ENCODE measurements around the gene NUMB.
"Not testable (repeated sequence)": the region's sequence is repeated elsewhere in the genome, so short reads cannot be mapped to it uniquely, and the experiment has no call there.

The NUMB gene

DNA sequence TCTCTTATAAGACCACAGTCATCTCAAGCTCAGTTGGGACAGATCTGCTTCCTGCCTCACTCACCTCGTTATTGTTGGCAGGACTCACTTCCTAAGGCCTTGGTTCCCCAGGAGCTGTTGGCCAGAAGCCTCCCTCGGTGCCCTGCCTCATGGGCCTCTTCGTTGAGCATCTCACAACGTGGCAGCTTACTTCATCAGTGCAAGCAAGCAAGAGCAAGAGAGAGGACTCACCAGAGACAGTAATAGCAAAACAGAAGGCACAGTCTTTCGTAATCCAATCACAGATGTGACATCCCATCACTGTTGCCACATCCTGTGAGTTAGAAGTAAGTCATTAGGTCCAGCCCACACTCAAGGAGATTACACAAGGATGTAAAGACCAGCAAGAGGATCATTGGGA lies 5.1 kb upstream of the NUMB start:
- peak; percentile 50 for DNase-seq

DNA sequence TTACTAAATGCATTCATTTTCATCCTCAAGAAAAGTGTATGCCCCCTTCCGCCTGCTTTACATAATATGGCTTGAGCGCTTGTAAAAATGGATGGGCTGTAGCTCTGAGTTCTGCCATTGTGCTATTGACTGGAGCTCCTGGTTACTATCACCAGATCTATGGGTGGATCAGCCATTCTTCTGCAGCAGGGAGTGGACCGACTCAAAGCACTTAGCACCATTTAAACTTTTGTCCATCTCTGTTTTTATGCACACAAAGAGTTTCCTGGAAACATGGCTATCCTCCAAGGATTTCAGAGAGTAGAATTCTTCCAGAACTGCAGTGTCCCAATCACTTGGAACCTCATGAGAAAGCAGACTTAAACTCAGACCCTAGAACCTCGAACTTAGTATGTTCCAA lies 4.5 kb upstream of the NUMB start:
- DNase-seq, result no peak

DNA sequence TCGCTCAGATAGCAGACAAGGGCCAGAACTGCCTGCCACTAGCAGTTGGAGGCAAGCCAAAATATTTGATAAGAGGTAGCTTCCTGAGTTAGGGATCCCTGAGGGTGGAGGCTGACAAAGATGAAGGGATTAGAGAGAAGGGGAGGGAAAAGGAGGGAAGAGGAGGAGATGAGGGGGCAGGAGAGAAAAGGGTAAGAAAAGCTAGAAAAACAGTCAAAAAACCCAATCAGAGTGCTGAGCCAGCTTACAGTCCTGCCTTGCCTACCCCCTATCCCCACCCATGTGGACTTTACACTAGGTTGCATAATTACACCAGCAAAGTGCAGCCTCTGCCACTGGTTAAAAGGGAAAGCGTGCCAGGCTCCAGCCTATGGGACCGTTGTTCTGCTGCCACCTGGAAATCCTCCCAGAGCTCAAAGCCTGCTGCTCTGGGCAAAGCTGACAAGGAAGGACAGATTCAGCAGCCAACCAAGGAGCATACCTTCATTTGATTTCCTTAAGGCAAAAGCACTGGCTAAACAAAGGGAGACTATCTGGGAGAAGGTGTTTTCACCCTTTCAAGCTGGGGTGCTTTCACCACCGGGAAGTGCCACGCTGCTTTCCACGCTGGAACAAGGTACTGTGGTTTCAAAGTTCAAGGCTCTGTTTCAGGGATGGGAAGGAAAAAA lies 3.8 kb upstream of the NUMB start:
- DNase-seq, result no peak

DNA sequence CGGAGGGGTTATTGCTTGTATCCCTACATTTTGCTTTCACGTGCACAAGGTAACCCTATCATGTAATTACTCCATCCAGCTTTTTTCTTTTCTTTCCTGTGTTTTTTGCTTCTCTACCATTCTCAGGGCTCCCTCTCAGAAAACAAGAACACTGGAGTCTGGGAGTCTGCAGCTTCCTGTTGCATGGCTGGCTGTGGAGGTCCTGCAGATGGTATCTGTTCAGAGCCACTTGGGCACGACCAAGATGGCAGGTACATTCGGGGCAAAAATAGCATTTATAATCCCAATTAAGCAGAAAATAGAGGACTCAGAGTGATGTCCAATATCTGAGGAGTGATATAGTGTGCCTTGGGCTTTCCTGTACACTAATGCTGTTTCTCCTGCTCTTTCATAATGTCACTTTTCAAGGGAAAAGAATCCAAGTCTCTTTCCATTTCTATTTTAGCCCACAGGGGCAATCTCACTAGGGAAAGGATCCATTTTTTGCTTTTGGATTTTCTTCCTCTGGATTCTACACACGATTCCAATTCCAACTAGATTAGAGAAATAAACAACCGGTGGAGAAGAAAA lies 3.2 kb upstream of the NUMB start:
- no peak for DNase-seq

DNA sequence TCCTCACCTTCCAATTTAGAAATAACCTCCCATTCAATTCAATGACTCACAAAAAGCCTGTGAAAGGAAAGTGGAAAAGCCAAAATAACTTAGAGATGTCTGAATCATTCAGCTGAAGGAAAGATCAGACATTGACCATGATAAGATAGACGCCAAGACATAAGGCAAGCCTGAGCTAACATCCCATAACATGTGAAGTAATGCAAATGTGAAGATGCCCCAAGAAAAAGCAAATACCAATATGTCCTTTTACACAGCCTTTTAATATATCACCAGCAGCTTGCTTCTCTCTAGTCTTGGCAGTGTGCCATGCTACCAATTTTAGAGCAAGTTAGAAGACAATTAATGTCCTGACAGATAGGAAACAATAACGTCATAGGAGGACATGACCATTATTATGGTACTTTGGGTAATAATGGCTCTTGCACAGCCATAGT lies 2.4 kb upstream of the NUMB start:
- DNase-seq, result no peak

DNA sequence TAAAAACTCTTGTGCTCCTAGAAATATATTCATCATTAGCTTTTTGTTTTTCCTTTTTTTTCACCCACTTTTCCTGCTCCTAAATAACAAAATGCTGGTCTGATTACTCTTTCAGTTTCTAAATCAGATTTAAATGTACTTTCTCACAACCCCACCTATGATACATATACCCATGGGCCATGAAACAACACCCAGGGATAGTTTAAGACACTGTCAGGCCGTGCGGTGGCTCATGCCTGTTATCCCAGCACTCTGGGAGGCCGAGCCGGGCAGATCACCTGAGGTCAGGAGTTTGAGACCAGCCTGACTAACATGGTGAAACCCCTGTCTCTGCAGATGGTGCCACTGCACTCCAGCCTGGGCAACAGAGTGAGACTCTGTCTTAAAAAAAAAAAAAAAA lies 1.6 kb upstream of the NUMB start:
- DNase-seq, result no peak

DNA sequence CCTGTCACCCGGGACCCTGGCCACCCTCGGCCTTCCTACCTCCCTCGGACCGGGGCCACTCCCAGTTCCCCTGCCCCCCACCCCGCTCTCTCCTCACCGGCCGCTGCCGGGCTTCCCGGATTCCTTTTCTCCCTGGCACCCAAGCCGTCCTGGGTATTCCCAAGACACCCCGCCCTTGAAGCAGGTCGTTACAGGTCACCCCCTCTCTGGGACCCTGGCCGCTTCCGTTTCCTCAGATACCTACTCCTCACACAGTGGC lies 493 bp downstream of the NUMB start:
- no peak for DNase-seq

DNA sequence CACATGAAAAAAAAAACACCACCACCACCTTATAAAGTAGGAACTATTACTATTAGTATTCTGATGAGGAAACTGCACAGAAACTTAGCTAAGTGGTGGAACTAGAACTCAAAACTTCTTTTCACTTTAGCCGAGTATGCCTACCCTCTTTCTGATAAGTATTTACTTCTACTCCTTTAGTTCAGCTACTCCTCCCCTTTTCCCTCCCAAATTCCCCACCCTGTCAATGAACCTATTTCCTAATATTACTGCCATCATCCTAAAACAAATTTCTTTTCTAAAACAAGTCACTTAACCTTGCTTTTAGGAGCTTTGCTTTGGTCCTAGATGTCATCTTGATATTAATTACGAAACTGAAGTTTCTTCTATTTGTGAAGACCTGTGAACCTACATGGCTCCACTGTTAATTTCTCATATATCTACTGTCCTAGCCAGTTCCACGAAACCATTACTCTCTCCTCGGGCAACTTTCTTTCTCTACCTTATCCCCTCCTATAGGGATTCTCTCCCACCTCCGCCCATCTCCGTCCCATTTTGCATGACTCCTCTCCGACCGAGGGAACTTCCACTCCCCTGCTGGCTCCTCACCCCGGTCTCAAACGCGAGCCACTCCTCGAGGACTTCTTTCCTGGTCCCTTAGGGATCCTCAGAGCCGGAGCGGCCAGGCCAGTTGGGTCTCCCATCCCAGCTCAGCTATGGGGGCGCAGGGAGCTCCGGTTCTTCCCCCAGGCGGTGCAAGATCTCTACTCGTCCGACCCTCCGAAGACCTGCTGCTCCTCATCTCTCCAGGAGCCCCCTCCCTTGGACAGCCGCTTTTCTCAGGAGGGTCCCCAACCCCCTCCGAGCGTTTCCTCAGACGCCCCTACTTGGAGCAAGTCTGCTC lies 1.1 kb downstream of the NUMB start:
- DNase-seq, result peak; percentile 23

DNA sequence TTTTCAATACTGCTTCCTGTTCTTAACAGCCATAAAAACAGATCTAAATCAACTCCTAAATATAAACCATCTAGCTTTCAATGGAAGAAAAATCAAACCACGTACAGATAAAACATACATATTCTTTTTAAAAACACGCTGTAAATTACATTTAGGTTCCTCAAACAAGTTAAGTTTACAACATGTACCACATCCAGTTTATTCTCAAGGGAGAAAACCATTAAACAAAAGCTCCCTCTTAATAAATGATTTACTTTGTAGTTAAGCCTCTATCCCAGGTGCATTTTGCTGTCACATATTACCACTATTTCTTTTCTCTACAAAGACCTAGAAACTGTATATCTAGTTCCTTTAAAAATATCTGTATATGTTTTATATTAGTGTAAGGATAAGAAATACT lies 3.1 kb downstream of the NUMB start:
- DNase-seq, result no peak

DNA sequence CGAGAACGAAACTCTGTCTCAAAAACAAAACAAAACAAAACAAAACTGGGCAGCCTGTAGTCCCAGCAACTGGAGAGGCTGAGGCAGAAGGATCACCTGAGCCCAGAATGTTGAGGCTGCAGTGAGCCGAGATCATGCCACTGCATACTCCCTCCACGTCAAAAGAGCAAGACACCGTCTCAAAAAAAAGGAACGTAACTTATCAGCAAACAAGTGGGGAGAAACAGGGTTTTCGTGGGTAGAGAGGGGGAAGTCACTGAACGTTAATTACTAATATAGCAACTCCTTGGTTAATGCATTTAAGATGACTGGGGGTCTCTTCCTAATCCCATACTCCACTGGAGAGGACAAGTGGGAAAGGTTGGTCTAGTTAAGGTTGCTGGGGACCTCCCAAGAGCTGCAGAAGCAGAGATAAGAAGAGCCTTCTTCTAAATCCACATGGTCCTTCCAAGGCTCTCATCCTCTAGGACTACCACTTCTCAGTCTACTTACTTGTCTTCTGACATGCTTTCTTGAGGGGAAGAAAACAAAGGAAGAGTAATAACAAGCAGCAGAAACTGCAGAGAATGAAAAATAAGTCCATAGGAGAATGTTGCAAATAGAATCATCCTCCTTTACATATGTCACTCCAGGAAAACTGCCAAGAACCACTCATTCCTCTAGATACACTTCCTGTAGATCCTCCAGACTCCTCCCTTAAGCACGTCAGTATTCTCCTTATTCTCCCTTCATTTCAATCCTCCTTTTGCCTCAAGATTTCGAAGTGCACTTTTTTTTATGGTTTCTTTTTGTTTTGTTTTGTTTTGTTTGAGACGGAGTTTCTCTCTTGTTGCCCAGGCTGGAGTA lies 5.8 kb downstream of the NUMB start:
- DNase-seq, result no peak

DNA sequence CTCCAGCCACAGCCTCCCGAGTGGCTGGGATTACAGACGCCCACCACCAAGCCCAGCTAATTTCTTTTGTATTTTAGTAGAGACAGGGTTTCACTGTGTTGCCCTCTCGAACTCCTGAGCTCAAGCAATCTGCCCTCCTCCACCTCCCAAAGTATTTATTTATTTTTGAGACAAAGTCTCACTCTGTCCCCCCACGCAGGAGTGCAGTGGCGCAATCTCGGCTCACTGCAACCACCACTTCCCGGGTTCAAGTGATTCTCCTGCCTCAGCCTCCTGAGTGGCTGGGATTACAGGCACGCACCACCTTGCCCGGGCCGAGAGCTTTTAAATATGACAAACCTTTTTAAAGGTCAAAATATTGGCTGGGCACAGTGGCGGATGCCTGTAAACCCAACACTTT lies 14.6 kb downstream of the NUMB start:
- DNase-seq, result no peak

DNA sequence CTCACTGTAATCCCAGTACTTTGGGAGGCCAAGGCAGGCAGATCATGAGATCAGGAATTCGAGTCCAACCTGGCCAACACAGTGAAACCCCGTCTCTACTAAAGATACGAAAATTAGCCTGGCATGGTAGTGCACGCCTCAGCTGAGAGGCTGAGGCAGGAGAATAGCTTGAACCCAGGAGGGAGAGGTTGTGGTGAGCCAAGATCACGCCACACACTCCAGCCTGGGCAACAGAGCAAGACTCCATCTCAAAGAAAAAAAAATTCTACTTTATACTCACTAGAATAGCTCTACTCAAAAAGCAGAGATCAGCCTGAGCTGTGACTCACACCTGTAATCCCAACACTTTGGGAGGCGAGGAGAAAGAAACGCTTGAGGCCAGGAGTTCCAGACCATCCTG lies 17.1 kb downstream of the NUMB start:
- DNase-seq, result no peak

DNA sequence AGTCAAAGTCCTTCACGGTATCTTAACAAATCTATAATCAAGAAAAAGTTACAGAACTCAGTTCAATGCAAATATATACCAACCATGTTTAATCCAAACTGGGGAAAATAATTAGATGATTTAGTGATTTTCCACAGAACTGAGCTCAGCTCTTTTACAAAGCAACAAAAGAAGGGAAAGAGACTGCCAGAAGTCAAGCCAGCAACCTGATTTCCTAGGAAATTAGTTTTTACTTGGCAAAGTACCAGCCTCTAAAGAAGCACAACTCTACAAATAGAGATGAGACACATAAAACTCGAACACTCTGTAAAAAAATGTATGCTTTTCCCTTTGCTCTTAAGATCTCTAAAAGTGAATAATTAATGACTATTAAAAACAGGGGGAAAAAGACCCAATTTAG lies 19.4 kb downstream of the NUMB start:
- no peak for DNase-seq

DNA sequence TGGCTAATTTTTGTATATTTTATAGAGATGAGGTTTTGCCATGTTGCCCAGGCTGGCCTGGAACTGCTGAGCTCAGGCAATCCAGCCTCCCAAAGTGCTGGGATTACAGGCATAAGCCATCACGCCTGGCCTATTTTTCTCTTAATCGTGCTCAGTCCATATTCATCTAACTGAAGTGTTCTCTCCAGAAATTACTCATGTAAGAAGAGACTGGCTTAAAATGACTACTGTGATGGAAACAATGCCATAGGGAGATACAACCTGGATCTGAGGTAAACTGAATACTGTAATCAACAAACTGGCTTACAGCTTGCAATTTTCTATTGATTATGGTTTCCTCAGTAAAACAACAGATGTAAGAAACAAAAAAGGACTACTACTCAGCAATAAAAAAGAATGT lies 21.1 kb downstream of the NUMB start:
- no peak for DNase-seq

DNA sequence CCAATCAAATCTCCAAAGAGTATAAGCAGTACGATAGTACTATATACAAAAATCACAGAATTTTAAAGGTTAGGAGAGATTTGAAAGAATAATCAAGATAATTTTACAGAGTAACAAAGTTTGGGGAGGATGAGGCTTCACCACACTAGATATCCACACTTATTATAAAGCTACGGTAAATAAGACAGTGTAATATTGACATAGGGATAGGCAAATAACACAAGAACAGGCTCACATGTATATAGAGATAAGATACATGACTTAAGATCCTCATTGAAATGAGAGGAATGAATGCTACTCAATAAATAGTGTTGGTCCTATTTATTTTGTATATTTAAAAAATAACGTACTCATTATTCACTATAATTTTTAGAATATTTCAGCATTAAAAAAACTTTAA lies 26.2 kb downstream of the NUMB start:
- no peak for DNase-seq

DNA sequence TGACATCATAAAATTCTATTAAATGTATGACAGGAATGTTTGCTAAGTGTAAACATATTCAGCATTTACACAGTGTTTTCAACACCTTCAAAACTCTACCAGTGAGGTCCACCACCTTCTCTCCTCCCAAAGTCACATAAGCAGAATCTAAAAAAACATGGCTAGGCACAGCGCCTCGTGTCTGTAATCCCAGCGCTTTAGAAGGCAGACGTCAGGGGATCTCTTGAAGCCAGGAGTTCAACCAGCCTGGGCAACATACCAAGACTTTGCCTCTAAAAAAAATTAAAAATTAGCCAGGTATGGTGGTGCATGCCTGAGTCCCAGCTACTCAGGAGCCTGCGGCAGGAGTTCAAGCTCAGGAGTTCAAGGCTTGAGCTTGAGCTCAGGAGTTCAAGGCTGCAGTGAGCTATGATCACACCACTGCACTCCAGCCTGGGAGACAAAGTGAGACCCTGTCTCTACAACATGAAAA lies 30.0 kb downstream of the NUMB start:
- no peak for DNase-seq

DNA sequence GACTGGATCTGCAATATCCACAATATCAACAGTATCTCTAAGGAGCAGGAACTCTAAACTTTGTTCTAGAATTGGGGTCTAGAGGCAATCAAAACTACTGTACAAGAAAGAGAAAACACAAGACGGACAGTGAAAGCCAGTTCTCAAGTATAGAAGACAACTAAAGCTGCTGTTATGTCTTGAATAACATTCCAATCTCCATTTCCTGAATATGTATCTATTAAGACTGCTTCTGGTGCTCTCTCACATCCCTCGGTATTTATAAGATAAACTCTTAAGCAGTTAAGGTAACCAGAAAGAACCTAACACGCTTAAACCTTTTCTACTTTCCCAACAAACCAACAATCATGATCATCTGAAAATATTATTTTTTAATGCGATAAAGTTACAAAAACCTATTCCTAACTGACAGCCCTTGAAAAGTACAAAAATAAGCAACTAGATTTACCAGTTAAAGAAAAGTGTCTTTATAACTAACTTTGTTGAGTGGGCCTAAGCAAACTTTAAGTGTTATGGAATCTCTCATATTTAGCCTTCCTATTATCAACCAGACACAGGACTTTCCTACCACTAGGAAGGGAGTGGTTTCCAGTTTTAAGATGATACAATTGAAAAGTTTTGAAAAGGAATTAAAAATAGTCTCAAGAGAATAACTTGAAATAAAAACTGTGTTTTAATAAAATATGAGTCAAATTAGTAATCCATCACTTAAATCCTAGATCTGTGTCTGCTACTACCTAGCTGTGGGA lies 30.7 kb downstream of the NUMB start:
- DNase-seq, result no peak

DNA sequence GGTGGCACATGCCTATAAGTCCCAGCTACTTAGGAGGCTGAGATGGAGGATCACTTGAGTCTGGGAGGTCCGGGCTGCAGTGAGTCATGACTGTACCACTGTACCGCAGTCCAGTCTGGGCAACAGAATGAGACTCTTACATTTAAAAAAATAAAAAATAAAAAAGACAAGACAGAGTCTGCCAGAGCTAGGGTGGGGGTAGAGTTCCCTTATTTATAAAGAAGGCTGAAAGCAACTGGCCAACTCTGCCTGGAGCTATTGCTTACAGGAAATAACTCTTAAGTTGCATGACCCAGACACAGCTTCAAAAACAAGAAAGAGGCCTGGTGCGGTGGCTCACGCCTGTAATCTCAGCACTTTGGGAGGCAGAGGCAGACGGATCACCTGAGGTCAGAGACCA lies 31.5 kb downstream of the NUMB start:
- DNase-seq, result no peak

DNA sequence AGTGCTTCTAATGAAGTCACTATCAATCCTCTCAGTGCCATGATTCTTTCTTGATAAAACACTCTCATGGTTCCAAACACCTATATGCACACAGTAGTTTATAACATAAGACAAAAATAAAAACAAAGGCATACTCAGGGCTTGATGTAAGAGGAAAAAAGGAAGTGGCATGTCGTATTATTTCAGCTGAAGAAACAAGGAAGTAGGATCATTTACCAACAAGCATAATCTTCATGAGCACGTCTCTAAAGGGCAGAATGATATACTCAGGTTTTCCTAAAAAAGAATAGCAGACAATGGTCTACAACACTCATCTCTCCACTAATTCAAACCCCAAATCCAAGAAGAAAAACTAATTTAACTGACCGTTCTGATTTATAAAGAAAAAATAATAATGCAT lies 33.9 kb downstream of the NUMB start:
- no peak for DNase-seq

DNA sequence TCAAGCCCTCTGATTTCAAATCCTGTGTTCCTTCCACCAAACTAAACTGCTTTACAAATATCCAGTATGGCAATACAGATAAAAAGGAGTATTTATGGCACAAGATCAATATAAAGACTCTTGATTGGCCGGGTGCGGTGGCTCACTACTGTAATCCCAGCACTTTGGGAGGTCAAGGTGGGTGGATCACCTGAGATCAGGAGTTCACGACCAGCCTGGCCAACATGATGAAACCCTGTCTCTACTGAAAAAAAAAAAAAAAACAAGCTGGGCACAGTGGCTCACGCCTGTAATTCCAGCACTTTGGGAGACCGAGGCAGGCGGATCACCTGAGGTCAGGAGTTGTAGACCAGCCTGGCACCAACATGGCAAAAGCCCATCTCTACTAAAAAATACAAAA lies 35.3 kb downstream of the NUMB start:
- DNase-seq, result not testable (repeated sequence)

DNA sequence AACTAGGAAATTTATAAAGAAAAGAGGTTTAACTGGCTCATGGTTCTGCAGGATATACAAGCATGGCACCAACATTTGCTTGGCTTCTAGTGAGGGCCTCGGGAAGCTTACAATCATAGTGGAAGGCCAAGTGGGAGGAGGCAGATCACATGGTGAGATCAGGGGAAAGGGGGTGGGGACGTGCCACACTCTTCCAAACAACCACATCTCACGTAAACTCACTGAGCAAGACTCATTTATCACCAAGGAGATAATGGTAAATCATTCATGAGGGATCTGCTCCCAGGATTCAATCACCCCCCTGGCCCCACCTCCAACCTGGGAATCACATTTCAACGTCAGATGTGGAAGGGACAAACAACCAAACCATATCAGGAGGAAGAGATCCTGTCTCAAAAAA lies 35.8 kb downstream of the NUMB start:
- no peak for DNase-seq

DNA sequence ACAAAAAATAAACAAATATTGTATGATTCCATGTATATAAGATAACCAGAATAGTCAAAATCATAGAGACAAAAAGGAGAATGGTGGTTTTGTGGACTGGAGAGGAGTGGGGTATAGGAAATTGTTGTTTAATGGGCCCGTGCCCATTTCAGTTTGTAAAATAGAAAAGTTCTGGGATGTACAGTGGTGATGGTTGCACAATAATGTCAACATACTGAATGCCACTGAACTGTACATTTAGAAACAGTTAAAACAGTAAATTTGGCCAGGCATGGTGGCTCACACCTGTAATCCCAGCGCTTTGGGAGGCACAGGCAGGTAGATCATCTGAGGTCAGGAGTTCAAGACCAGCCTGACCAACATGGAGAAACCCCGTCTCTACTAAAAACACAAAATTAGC lies 40.1 kb downstream of the NUMB start:
- no peak for DNase-seq

DNA sequence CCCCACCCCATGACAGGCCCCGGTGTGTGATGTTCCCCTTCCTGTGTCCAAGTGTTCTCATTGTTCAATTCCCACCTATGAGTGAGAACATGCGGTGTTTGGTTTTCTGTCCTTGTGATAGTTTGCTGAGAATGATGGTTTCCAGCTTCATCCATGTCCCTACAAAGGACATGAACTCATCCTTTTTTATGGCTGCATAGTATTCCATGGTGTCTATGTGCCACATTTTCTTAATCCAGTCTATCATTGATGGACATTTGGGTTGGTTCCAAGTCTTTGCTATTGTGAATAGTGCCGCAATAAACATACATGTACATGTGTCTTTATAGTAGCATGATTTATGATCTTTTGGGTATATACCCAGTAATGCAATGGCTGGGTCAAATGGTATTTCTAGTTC lies 52.1 kb downstream of the NUMB start:
- DNase-seq, result not testable (repeated sequence)
